HL-60 (cell line): Measurements from ENCODE around the gene DTWD1.

Source experiments
- CTCF ChIP-seq: IDR thresholded peaks from one replicate; pipeline ENCODE4 v1.5.1; 2011; ENCODE audit warnings: low read length, control low read depth, inconsistent platforms; ENCODE audit not compliant: insufficient read depth
- GABPA ChIP-seq: IDR thresholded peaks from 2 replicates; pipeline ENCODE4 v1.6.1; 2012; ENCODE audit warnings: low read depth
- POLR2AphosphoS5 ChIP-seq: IDR thresholded peaks from 2 replicates; pipeline ENCODE4 v1.6.1; 2012; ENCODE audit warnings: low read depth
- REST ChIP-seq: IDR thresholded peaks from 2 replicates; pipeline ENCODE4 v1.6.1; 2012; ENCODE audit warnings: low read depth; ENCODE audit not compliant: insufficient replicate concordance
- SPI1 ChIP-seq: IDR thresholded peaks from 2 replicates; pipeline ENCODE4 v1.6.1; 2012; ENCODE audit warnings: low read depth, mild to moderate bottlenecking, borderline replicate concordance

GRCh38 chr15:49620199-49620598 is 649 bp upstream of the DTWD1 start:
- TF ChIP-seq CTCF: no peak
- TF ChIP-seq GABPA: no peak
- TF ChIP-seq POLR2AphosphoS5: no peak
- TF ChIP-seq REST: no peak
- peak; percentile 38; the same call in 1 of the 2 replicates for TF ChIP-seq SPI1
